HG03108 (cell line): ENCODE results near the gene MRS2.

Source experiments
- ATAC-seq: cut with Tn5 transposase; IDR thresholded peaks from one replicate; pipeline ENCODE4 v1.9.1; 2021; ENCODE audit warnings: moderate library complexity; ENCODE audit not compliant: unreplicated experiment

The MRS2 gene

GRCh38 chr6:24460966-24461365, 58.2 kb downstream of the MRS2 start:
- no peak for ATAC-seq

GRCh38 chr6:24464253-24465038, 61.7 kb downstream of the MRS2 start:
- ATAC-seq = no peak

GRCh38 chr6:24469811-24470210, 67.1 kb downstream of the MRS2 start:
- ATAC-seq = no peak

GRCh38 chr6:24472181-24472580, 69.4 kb downstream of the MRS2 start:
- no peak for ATAC-seq
